PC-3 (cell line): ENCODE results near the gene RNF14. TPM values are rescaled to one million over a fixed set of nuclear protein-coding genes. Genes with fewer than 3 reads are reported as not detected.

Experiments used
- ATAC-seq: fragments of 200-7000 bp; cut with Tn5 transposase; 2 replicates; pipeline ENCODE4 v1.9.1; 2020; ENCODE audit warnings: mild to moderate bottlenecking, moderate library complexity
- BruUV-seq: library from RNA; stranded (reverse); fragments of 400-500 nt; replicated peaks from 2 replicates; lab custom pipeline; 2021; lab: Mats Ljungman, UMichigan
- CTCF ChIA-PET: fragments of 300-600 bp; sonication (Branson Sonifier 250); formaldehyde crosslinking; loops from one replicate; lab custom pipeline; 2022; ENCODE audit warnings: antibody characterized with exemption; lab: Charles Lee
- POLR2A ChIA-PET: fragments of 300-600 bp; sonication (Branson Sonifier 250); formaldehyde crosslinking; loops from one replicate; lab custom pipeline; 2022; ENCODE audit warnings: antibody characterized with exemption; ENCODE audit not compliant: unreplicated experiment; lab: Charles Lee
- DNase-seq: peaks from one replicate; pipeline ENCODE4 v3.0.0-alpha.2; 2015
- H2AFZ ChIP-seq: fragments of 300-600 bp; sonication (generic); 2 replicates; pipeline ENCODE4 v1.6.0; 2016; ENCODE audit warnings: antibody characterized with exemption, low read length
- H3F3A ChIP-seq: fragments of 300-600 bp; sonication (generic); one replicate; pipeline ENCODE4 v1.6.0; 2017; ENCODE audit warnings: antibody characterized with exemption, low read length, control low read depth, mild to moderate bottlenecking; ENCODE audit not compliant: unreplicated experiment
- H3K27ac ChIP-seq: fragments of 300-600 bp; sonication (generic); 2 replicates; pipeline ENCODE4 v1.5.1; 2016; ENCODE audit warnings: mild to moderate bottlenecking, low read length
- H3K27me3 ChIP-seq: fragments of 300-600 bp; sonication (generic); 2 replicates; pipeline ENCODE4 v1.6.1; 2016; ENCODE audit warnings: low read length, mixed read lengths
- H3K36me3 ChIP-seq: fragments of 300-600 bp; sonication (generic); 2 replicates; pipeline ENCODE4 v1.6.1; 2016; ENCODE audit warnings: low read depth, mixed run types, low read length, mixed read lengths
- H3K4me1 ChIP-seq: fragments of 300-600 bp; sonication (generic); 2 replicates; pipeline ENCODE4 v1.5.1; 2016; ENCODE audit warnings: low read length; ENCODE audit not compliant: insufficient read depth
- H3K4me2 ChIP-seq: fragments of 300-600 bp; sonication (generic); 2 replicates; pipeline ENCODE4 v1.6.0; 2016; ENCODE audit warnings: low read length
- H3K4me3 ChIP-seq: fragments of 300-600 bp; sonication (generic); 2 replicates; pipeline ENCODE4 v1.5.1; 2016; ENCODE audit warnings: mild to moderate bottlenecking, low read length, mixed read lengths
- H3K79me2 ChIP-seq: fragments of 300-600 bp; sonication (generic); 2 replicates; pipeline ENCODE4 v1.6.1; 2017; ENCODE audit warnings: low read length, mixed read lengths
- H3K9ac ChIP-seq: fragments of 300-600 bp; sonication (generic); 2 replicates; pipeline ENCODE4 v1.6.0; 2016; ENCODE audit warnings: mild to moderate bottlenecking, low read length
- H3K9me2 ChIP-seq: fragments of 300-600 bp; sonication (generic); replicated peaks from 2 replicates; pipeline ENCODE4 v1.6.1; 2016; ENCODE audit warnings: mixed run types, low read length, mixed read lengths
- H3K9me3 ChIP-seq: fragments of 300-600 bp; sonication (generic); 2 replicates; pipeline ENCODE4 v1.6.1; 2016; ENCODE audit warnings: low read length, mixed read lengths
- H4K20me1 ChIP-seq: fragments of 300-600 bp; sonication (generic); 2 replicates; pipeline ENCODE4 v1.6.1; 2016; ENCODE audit warnings: low read length, mixed read lengths
- CTCF ChIP-seq: fragments of 300-600 bp; sonication (generic); conservative IDR thresholded peaks from 2 replicates; pipeline ENCODE4 v1.5.1; 2017; ENCODE audit warnings: antibody characterized with exemption, low read depth, mild to moderate bottlenecking, low read length
- EZH2 ChIP-seq: fragments of 300-600 bp; sonication (generic); IDR thresholded peaks from one replicate; pipeline ENCODE4 v1.6.1; 2017; ENCODE audit warnings: antibody characterized with exemption, mild to moderate bottlenecking, low read length; ENCODE audit not compliant: unreplicated experiment
- EZH2phosphoT487 ChIP-seq: fragments of 300-600 bp; sonication (generic); IDR thresholded peaks from 2 replicates; pipeline ENCODE4 v1.6.1; 2018; ENCODE audit warnings: mild to moderate bottlenecking, antibody characterized with exemption, low read length, borderline replicate concordance
- intact Hi-C: fragments of 100-400 bp; cut with micrococcal nuclease; formaldehyde crosslinking; loops from 2 replicates; pipeline ENCODE4 v1.9.0; 2023
- total RNA-seq: library from RNA; depleted of rRNA; stranded (reverse); fragments of >200 nt; gene quantifications from 2 replicates; pipeline ENCODE4 v1.2.3, GENCODE V29; 2014

RNF14 gene
- total RNA-seq, 1 experiment from 2014 or later, result 32.1 TPM

- ATAC-seq, result no peak
- POLR2A ChIA-PET, result no interaction called here
Measured at GRCh38 chr5:142003266-142003800, 34.4 kb downstream of the RNF14 start.

GRCh38 chr5:142006363-142007236 is 37.7 kb downstream of the RNF14 start:
- H2AFZ ChIP-seq, result no peak overlapping the region
- H3K27ac ChIP-seq, result no peak overlapping the region
- H3F3A ChIP-seq, result no peaks in the 10 kb centered on the region
- H3K27me3 ChIP-seq, result no peaks in the 10 kb centered on the region
- no peaks in the 10 kb centered on the region for H3K9me2 ChIP-seq
- no peak overlapping the region for H3K4me2 ChIP-seq
- H3K36me3 ChIP-seq, result peaks cover 4% of the 10 kb centered on the region
- H3K9ac ChIP-seq, result no peak overlapping the region
- H3K79me2 ChIP-seq, result 0 out of 2 replicates have a peak, but pooled peaks cover 2% of the 10 kb centered on the region
- CTCF ChIA-PET, result interaction anchor here (0.6 to 0.7 kb wide), 2 partner anchors 58 to 1203 kb away, joined by 5 read pairs; no protein-coding TSS in a partner anchor
- intact Hi-C loops, result no loop called here
- H3K9me3 ChIP-seq, result no peaks in the 10 kb centered on the region
- BruUV-seq, result no TSS peak
- DNase-seq, result no peak
- no peak overlapping the region for H3K4me3 ChIP-seq
- no peaks in the 10 kb centered on the region for H3K4me1 ChIP-seq
- POLR2A ChIA-PET, result no interaction called here
- no peak; the same call in 1 of the 2 replicates for ATAC-seq
- TF ChIP-seq EZH2 (no peak), CTCF (no peak), EZH2phosphoT487 (no peak)
- H4K20me1 ChIP-seq, result no peaks in the 10 kb centered on the region

More at GRCh38 chr5:142003266-142003800, 34.4 kb downstream of the RNF14 start:
- Histone ChIP-seq H3K4me2 (no peak overlapping the region), H3K9me3 (no peaks in the 10 kb centered on the region), H3F3A (no peaks in the 10 kb centered on the region), H3K4me3 (no peak overlapping the region), H3K36me3 (peaks cover 4% of the 10 kb centered on the region), H4K20me1 (no peaks in the 10 kb centered on the region), H3K9me2 (no peaks in the 10 kb centered on the region), H3K27me3 (no peaks in the 10 kb centered on the region), H3K79me2 (no peaks in the 10 kb centered on the region), H2AFZ (no peak overlapping the region), H3K27ac (no peak overlapping the region), H3K4me1 (no peaks in the 10 kb centered on the region), H3K9ac (no peak overlapping the region)
- CTCF ChIA-PET, result no interaction called here
- TF ChIP-seq EZH2phosphoT487, result no peak
- TF ChIP-seq CTCF, result no peak
- TF ChIP-seq EZH2, result no peak
- no TSS peak for BruUV-seq
- DNase-seq, result no peak
- intact Hi-C loops, result no loop called here
